ENCODE results near the gene IMP3. TPM values are rescaled to one million over a fixed set of nuclear protein-coding genes. Genes with fewer than 3 reads are reported as not detected.
"Not testable (repeated sequence)": the region's sequence is repeated elsewhere in the genome, so short reads cannot be mapped to it uniquely, and the experiment has no call there.

Gene IMP3
- total and polyA plus RNA-seq, 9 donors, result 31.2 to 42.2 (median 33.6) TPM

DNA sequence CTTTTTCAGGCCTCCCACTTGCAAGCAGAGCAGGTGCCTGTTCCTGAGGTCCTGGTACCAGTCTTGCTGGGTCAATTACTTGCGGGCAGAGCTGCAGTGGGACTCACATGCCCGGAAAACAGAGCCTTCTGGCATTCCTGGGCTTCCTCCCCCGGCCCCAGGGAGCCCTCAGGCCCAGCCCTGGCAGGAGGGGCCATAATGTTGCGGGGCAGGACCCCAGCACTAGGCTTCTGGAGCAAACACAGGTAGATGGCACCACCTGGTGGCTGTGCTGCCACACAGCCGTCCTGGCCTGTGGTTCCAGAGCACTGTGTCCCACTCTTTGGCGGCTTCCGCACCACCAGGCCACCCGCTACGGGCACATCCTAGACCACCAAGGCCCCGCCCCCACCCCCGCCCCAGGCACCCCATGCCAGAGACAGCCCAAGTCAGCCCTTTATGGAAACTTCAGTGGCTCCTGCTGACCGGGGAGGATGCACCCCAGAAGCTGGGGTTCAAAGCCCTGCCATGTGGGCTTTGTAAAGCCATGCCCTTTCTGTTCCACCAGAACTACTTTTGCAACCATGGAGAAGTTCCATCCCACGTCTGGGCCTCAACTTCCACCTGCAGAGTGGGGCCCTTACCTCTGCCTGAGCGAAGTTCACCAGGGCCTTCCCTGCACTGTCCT lies 43.8 kb upstream of the IMP3 start:
- H3K27me3 ChIP-seq (ENCODE audit: control insufficient read depth, insufficient read depth, low read length); H3K9me3 ChIP-seq (replicated peaks; ENCODE audit: control insufficient read depth, low read depth, low read length); H3K27ac ChIP-seq (ENCODE audit: low read length); H3K4me3 ChIP-seq (ENCODE audit: low read length): not testable (repeated sequence)
- DNase-seq, result peak; percentile 74
- WGBS (ENCODE audit: insufficient coverage), result 17% methylated on average over 13 of the region's 14 CpGs
- peaks cover 88% of the 10 kb centered on the region for H3K36me3 ChIP-seq (ENCODE audit: control insufficient read depth, insufficient read depth, low read length)
- peaks cover 11% of the 10 kb centered on the region for H3K4me1 ChIP-seq (ENCODE audit: control insufficient read depth, insufficient read depth, low read length)

- H3K36me3 ChIP-seq (ENCODE audit: control insufficient read depth, insufficient read depth, low read length), result peaks cover 88% of the 10 kb centered on the region
- H3K4me3 ChIP-seq (ENCODE audit: low read length), result no peak overlapping the region
- no peaks in the 10 kb centered on the region for H3K27me3 ChIP-seq (ENCODE audit: control insufficient read depth, insufficient read depth, low read length)
- no peaks in the 10 kb centered on the region for H3K9me3 ChIP-seq (replicated peaks; ENCODE audit: control insufficient read depth, low read depth, low read length)
- no peak overlapping the region for H3K27ac ChIP-seq (ENCODE audit: low read length)
- peaks cover 11% of the 10 kb centered on the region for H3K4me1 ChIP-seq (ENCODE audit: control insufficient read depth, insufficient read depth, low read length)
- WGBS (ENCODE audit: insufficient coverage), result 90% methylated on average over 32 of the region's 40 CpGs
- DNase-seq, result no peak
These were observed 42.4 kb upstream of the IMP3 start for GRCh38 chr15:75682181-75683135.

DNA sequence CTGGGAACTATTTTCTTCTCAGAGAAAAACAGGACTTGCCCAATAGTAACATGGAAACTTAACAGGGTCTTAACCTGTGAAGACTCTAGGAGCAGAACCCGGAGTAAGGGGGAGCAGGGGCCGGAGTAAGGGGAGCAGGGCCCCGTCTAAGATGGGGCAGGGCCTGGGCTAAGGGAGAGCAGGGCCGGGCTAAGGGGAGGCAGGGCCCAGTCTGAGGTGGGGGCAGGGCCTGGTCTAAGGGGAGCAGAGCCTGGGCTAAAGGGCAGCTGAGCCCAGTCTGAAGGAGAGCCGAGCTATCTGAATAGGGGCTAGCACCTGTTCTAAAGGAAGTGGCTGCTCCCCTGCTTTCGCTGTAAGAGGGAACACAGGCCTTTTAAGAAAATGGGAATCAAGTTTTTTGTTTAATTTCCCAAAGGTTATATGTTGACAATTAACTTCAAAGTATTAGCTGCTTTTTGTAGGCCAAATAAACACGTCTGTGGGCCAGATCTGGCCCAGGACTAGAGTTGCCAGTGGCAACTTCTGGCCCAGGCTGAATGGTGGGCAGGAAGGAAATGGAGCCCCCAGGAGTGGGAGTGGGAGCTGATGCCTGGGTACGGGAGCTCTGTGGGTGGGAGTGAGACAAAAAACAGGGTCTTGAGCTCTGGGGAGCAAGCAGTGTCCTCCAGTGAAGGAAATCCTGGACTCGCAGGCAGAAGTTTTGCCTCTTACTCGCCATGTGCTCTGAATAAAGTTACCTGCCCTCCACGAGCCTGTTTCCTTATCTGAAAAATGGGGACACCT lies 40.2 kb upstream of the IMP3 start:
- no peaks in the 10 kb centered on the region for H3K9me3 ChIP-seq (replicated peaks; ENCODE audit: control insufficient read depth, low read depth, low read length)
- peaks cover 22% of the 10 kb centered on the region for H3K4me1 ChIP-seq (ENCODE audit: control insufficient read depth, insufficient read depth, low read length)
- no peak for DNase-seq
- H3K27ac ChIP-seq (ENCODE audit: low read length), result no peak overlapping the region
- no peaks in the 10 kb centered on the region for H3K27me3 ChIP-seq (ENCODE audit: control insufficient read depth, insufficient read depth, low read length)
- no peak overlapping the region for H3K4me3 ChIP-seq (ENCODE audit: low read length)
- H3K36me3 ChIP-seq (ENCODE audit: control insufficient read depth, insufficient read depth, low read length), result peaks cover 94% of the 10 kb centered on the region
- WGBS (ENCODE audit: insufficient coverage), result 65% methylated on average over 9 of the region's 11 CpGs

- H3K9me3 ChIP-seq (replicated peaks; ENCODE audit: control insufficient read depth, low read depth, low read length); H3K4me3 ChIP-seq (ENCODE audit: low read length); H3K27me3 ChIP-seq (ENCODE audit: control insufficient read depth, insufficient read depth, low read length); H3K27ac ChIP-seq (ENCODE audit: low read length); DNase-seq: not testable (repeated sequence)
- Histone ChIP-seq H3K4me1 (ENCODE audit: control insufficient read depth, insufficient read depth, low read length) (peaks cover 36% of the 10 kb centered on the region), H3K36me3 (ENCODE audit: control insufficient read depth, insufficient read depth, low read length) (peaks cover 80% of the 10 kb centered on the region)
- 89% methylated on average over 2 of the region's 6 CpGs for WGBS (ENCODE audit: insufficient coverage)
These were observed 38.3 kb upstream of the IMP3 start for GRCh38 chr15:75678324-75678690.

DNA sequence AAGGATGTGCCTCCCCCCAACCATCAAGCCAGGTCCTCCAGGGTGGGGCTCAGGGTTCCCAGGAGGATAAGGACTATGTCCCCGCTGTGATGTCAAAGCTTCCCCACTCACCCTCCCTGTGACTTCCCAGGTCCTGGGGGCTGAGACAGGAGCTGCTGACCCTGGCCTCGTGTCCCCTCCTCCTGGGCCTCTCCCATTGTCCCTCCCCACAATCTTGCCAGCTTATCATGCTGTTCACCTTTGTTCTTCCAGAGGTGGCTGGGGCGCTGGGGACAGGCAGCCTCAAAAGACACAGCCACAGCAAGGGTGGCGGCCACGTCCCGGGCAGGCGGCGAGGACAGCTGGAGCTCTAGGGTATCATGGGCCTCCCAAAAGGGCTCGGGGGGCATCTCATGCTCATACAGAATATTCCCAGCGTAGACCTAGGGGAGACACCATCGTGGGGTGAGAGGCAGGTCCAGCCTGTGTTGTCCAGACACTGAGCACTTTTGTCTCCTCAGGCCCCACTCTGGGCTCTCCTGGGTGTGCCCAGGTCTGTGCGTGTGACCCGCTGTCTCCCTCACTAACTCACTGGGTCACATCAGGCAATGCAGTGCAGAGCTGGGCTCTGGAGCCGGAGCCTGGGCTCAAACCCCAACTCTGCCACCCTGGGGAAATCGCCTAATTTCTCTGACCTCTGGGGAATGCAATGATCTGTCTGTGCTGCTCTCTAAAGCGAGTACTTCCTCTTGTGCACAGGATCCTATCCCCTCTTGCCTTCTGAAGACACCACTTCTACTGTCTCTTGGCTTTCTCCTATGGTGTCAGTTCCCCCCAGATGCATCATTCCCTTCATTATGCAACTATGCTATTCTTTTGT lies 37.7 kb upstream of the IMP3 start:
- Histone ChIP-seq H3K9me3 (replicated peaks; ENCODE audit: control insufficient read depth, low read depth, low read length) (no peaks in the 10 kb centered on the region), H3K27me3 (ENCODE audit: control insufficient read depth, insufficient read depth, low read length) (no peaks in the 10 kb centered on the region), H3K4me3 (ENCODE audit: low read length) (no peak overlapping the region), H3K27ac (ENCODE audit: low read length) (no peak overlapping the region), H3K36me3 (ENCODE audit: control insufficient read depth, insufficient read depth, low read length) (peaks cover 76% of the 10 kb centered on the region), H3K4me1 (ENCODE audit: control insufficient read depth, insufficient read depth, low read length) (peaks cover 41% of the 10 kb centered on the region)
- WGBS (ENCODE audit: insufficient coverage), result 78% methylated on average over 16 of the region's 16 CpGs
- DNase-seq, result no peak

- H3K4me3 ChIP-seq (ENCODE audit: low read length), result no peak overlapping the region
- WGBS (ENCODE audit: insufficient coverage), result 83% methylated on average over 29 of the region's 30 CpGs
- H3K27ac ChIP-seq (ENCODE audit: low read length), result no peak overlapping the region
- DNase-seq, result no peak
- peaks cover 70% of the 10 kb centered on the region for H3K36me3 ChIP-seq (ENCODE audit: control insufficient read depth, insufficient read depth, low read length)
- H3K9me3 ChIP-seq (replicated peaks; ENCODE audit: control insufficient read depth, low read depth, low read length), result no peaks in the 10 kb centered on the region
- no peaks in the 10 kb centered on the region for H3K27me3 ChIP-seq (ENCODE audit: control insufficient read depth, insufficient read depth, low read length)
- peaks cover 49% of the 10 kb centered on the region for H3K4me1 ChIP-seq (ENCODE audit: control insufficient read depth, insufficient read depth, low read length)
These were observed 36.9 kb upstream of the IMP3 start for GRCh38 chr15:75676688-75677464.

DNA sequence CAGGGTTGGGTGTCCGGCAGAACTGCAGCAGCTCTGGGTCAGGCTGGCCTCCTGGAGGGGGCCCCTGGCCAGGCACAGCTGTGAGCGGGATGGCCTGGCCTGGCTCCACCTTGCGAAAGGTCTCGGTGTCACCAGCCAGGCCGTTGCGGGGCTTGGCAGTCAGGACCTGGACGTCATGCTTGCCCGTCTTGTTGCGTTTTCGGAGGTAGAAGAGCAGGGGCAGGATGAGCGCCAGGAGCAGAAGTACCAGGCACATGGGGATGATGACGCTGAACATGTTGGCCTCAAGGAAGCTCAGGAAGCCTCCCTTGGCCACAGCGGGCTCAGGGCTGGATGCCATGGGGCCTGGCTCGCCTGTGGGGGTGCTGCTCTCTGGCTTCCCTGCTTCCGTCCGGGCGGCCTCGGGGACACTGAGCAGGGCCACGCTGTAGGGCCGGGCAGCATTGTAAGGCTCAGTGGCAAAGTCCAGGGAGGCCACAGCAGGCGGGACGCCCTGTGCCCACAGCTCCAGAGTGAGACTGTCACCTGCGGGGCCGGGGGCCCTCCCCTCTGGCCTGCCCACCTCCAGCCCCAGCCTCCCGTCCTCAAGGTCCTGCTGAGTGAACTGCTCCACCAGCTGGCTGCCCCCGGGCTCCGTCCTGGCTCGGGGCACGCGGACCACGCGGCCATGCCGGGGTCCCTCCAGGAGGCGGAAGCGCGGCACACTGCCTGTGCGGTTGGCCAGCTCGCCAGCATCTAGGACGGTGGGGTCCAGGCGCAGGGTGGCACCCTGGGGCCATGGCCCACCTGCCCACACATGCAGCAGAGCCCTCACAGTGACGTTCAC lies 35.8 kb upstream of the IMP3 start:
- 84% methylated on average over 40 of the region's 41 CpGs for WGBS (ENCODE audit: insufficient coverage)

DNA sequence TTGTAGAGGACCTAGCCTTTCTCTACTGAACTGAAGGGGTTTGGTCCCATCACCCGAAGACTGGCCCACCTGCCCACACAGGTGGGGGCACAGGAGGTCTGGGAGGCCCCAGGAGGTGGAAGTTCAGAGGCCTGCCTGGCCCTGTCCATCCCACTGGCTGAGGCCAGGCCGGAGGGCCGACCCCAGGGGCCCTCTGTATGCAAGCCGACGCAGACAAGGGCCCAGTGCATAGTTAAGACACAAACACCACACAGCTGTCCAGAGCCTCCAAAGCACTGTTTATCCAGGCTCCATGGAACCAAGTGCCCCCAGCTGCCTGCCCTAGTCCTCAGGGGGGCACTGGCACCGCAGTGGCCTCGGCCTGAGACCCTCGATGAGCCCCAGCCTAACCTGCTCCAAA lies 34.3 kb upstream of the IMP3 start:
- Histone ChIP-seq H3K27me3 (ENCODE audit: control insufficient read depth, insufficient read depth, low read length) (no peaks in the 10 kb centered on the region), H3K27ac (ENCODE audit: low read length) (peak overlapping the region; percentile 83), H3K4me3 (ENCODE audit: low read length) (no peak overlapping the region), H3K36me3 (ENCODE audit: control insufficient read depth, insufficient read depth, low read length) (peaks cover 45% of the 10 kb centered on the region), H3K4me1 (ENCODE audit: control insufficient read depth, insufficient read depth, low read length) (peaks cover 75% of the 10 kb centered on the region), H3K9me3 (replicated peaks; ENCODE audit: control insufficient read depth, low read depth, low read length) (no peaks in the 10 kb centered on the region)
- WGBS (ENCODE audit: insufficient coverage), result 62% methylated on average over 8 of the region's 8 CpGs
- DNase-seq, result no peak

More for the DNA sequence above, 35.8 kb upstream of the IMP3 start:
- H3K4me1 ChIP-seq (ENCODE audit: control insufficient read depth, insufficient read depth, low read length), result peaks cover 60% of the 10 kb centered on the region
- H3K4me3 ChIP-seq (ENCODE audit: low read length), result no peak overlapping the region
- no peak overlapping the region for H3K27ac ChIP-seq (ENCODE audit: low read length)
- no peak for DNase-seq
- H3K36me3 ChIP-seq (ENCODE audit: control insufficient read depth, insufficient read depth, low read length), result peaks cover 59% of the 10 kb centered on the region
- H3K27me3 ChIP-seq (ENCODE audit: control insufficient read depth, insufficient read depth, low read length), result no peaks in the 10 kb centered on the region
- no peaks in the 10 kb centered on the region for H3K9me3 ChIP-seq (replicated peaks; ENCODE audit: control insufficient read depth, low read depth, low read length)
